Liver (tissue), 9 donors: ENCODE data around the gene VEGFA. TPM values are rescaled to one million over a fixed set of nuclear protein-coding genes. Genes with fewer than 3 reads are reported as not detected.

ENCODE experiments used
- DNase-seq: peaks from one replicate; pipeline ENCODE4 v3.0.0-alpha.2; 2017; ENCODE audit warnings: low spot score
- H3K27ac ChIP-seq, 2 donors: one replicate each; pipeline ENCODE4 v1.7.0; 2013; ENCODE audit warnings: inconsistent platforms in 2 of 2, low read length in 2 of 2, control low read depth in 1 of 2, low read depth in 1 of 2, mild to moderate bottlenecking in 1 of 2
- H3K27me3 ChIP-seq, 4 donors: one replicate each; pipeline versions ENCODE4 v1.6.1 to v1.7.0; 2013; ENCODE audit warnings: low read length in 3 of 4, inconsistent platforms in 1 of 4, mild to moderate bottlenecking in 1 of 4, moderate library complexity in 1 of 4; ENCODE audit not compliant: control insufficient read depth in 4 of 4, insufficient read depth in 4 of 4
- H3K36me3 ChIP-seq, 4 donors: one replicate each; pipeline versions ENCODE4 v1.6.1 to v1.7.0; 2013; ENCODE audit warnings: low read length in 3 of 4, mild to moderate bottlenecking in 3 of 4, low read depth in 1 of 4, moderate library complexity in 1 of 4; ENCODE audit not compliant: control insufficient read depth in 4 of 4, insufficient read depth in 3 of 4
- H3K4me1 ChIP-seq, 4 donors: one replicate each; pipeline versions ENCODE4 v1.6.1 to v1.7.0; 2013; ENCODE audit warnings: low read length in 3 of 4, mild to moderate bottlenecking in 3 of 4, moderate library complexity in 1 of 4; ENCODE audit not compliant: control insufficient read depth in 4 of 4, insufficient read depth in 4 of 4
- H3K4me3 ChIP-seq, 3 donors: one replicate each; pipeline versions ENCODE4 v1.6.1 to v1.7.0; 2013; ENCODE audit warnings: low read length in 3 of 3, control low read depth in 1 of 3, low read depth in 1 of 3, mild to moderate bottlenecking in 1 of 3
- H3K9ac ChIP-seq, 2 donors: one replicate each; pipeline ENCODE4 v1.7.0; 2013; ENCODE audit warnings: low read length in 2 of 2, mild to moderate bottlenecking in 2 of 2, moderate library complexity in 2 of 2, control low read depth in 1 of 2, low read depth in 1 of 2
- H3K9me3 ChIP-seq, 4 donors: one replicate each; pipeline versions ENCODE4 v1.6.1 to v1.7.0; 2013; ENCODE audit warnings: low read length in 3 of 4; ENCODE audit not compliant: control insufficient read depth in 4 of 4
- ATF3 ChIP-seq: IDR thresholded peaks from 2 replicates; pipeline ENCODE4 v1.6.1; 2016; ENCODE audit warnings: antibody characterized with exemption
- CTCF ChIP-seq: fragments of 150-350 bp; IDR thresholded peaks from 2 replicates; pipeline ENCODE4 v1.5.1; 2017; ENCODE audit warnings: improper control_type of control experiment, low read depth, low read length; ENCODE audit not compliant: missing input control
- EGR1 ChIP-seq, 2 donors: IDR thresholded peaks; 2 replicates each; pipeline ENCODE4 v1.6.1; 2016 to 2018; ENCODE audit warnings: antibody characterized with exemption in 2 of 2, low read depth in 2 of 2
- FOXA1 ChIP-seq: IDR thresholded peaks from 2 replicates; pipeline ENCODE4 v1.6.1; 2016; ENCODE audit warnings: antibody characterized with exemption
- FOXA2 ChIP-seq: IDR thresholded peaks from 2 replicates; pipeline ENCODE4 v1.6.1; 2016; ENCODE audit warnings: antibody characterized with exemption
- GABPA ChIP-seq, 2 donors: IDR thresholded peaks in 1 of 2; conservative IDR thresholded peaks in 1 of 2; 2 replicates each; pipeline ENCODE4 v1.6.1; 2016; ENCODE audit warnings: antibody characterized with exemption in 2 of 2, mild to moderate bottlenecking in 1 of 2, moderate library complexity in 1 of 2
- HNF4A ChIP-seq, 2 donors: conservative IDR thresholded peaks; 2 replicates each; pipeline ENCODE4 v1.6.1; 2016; ENCODE audit warnings: antibody characterized with exemption in 2 of 2, mild to moderate bottlenecking in 2 of 2
- HNF4G ChIP-seq: IDR thresholded peaks from 2 replicates; pipeline ENCODE4 v1.6.1; 2016; ENCODE audit warnings: antibody characterized with exemption
- JUND ChIP-seq, 2 donors: IDR thresholded peaks; 2 replicates each; pipeline ENCODE4 v1.6.1; 2016; ENCODE audit warnings: antibody characterized with exemption in 2 of 2
- MAX ChIP-seq: IDR thresholded peaks from 2 replicates; pipeline ENCODE4 v1.6.1; 2016; ENCODE audit warnings: antibody characterized with exemption
- NR2F2 ChIP-seq: IDR thresholded peaks from 2 replicates; pipeline ENCODE4 v1.6.1; 2016; ENCODE audit warnings: antibody characterized with exemption
- RAD21 ChIP-seq, 2 donors: IDR thresholded peaks; 2 replicates each; pipeline ENCODE4 v1.6.1; 2016; ENCODE audit warnings: antibody characterized with exemption in 2 of 2, mild to moderate bottlenecking in 2 of 2
- REST ChIP-seq: IDR thresholded peaks from 2 replicates; pipeline ENCODE4 v1.6.1; 2016; ENCODE audit warnings: antibody characterized with exemption, mild to moderate bottlenecking
- RXRA ChIP-seq, 2 donors: IDR thresholded peaks; 2 replicates each; pipeline ENCODE4 v1.6.1; 2017 to 2018; ENCODE audit warnings: antibody characterized with exemption in 2 of 2, mild to moderate bottlenecking in 1 of 2
- SP1 ChIP-seq: IDR thresholded peaks from 2 replicates; pipeline ENCODE4 v1.6.1; 2018; ENCODE audit warnings: antibody characterized with exemption, mild to moderate bottlenecking
- TAF1 ChIP-seq: conservative IDR thresholded peaks from 2 replicates; pipeline ENCODE4 v1.6.1; 2016; ENCODE audit warnings: antibody characterized with exemption, mild to moderate bottlenecking
- ZBTB33 ChIP-seq: IDR thresholded peaks from 2 replicates; pipeline ENCODE4 v1.6.1; 2016; ENCODE audit warnings: antibody characterized with exemption
- WGBS: extraction: QIAGEN DNeasy Blood & Tissue Kit; methylation state at CpG from one replicate; pipeline ENCODE4 v1.1.7; 2013; 5-methylcytosine and 5-hydroxymethylcytosine counted together
- polyA plus RNA-seq, 2 donors: library from polyadenylated mRNA; stranded (reverse) in 1 of 2; unstranded in 1 of 2; fragments of 200-250 nt in 1 of 2; fragments of >200 nt in 1 of 2; fragmentation: Nextera tagmentation in 1 of 2; extraction: Ambion mirVana in 1 of 2; gene quantifications; one replicate each; pipeline versions ENCODE4 v1.2.1 to v1.2.3, GENCODE V29; 2013 to 2015
- total RNA-seq, 2 donors: library from RNA; depleted of rRNA; stranded (reverse); fragments of >200 nt; gene quantifications; one replicate each; pipeline ENCODE4 v1.2.3, GENCODE V29; 2014
- donor health status: healthy.
- donor health status: healthy.
- donor health status: healthy.
- donor health status: healthy.
- donor health status: healthy.

Gene VEGFA
- total and polyA plus RNA-seq, 4 donors, result 14.7 to 160 (median 65.2) TPM

- Histone ChIP-seq H3K9me3 (no peaks in the 10 kb centered on the region), H3K9ac (no peak overlapping the region), H3K4me3 (no peak overlapping the region), H3K36me3 (no peaks in the 10 kb centered on the region), H3K4me1 (peaks cover 3 to 33% (median 29%) of the 10 kb centered on the region in 4 donors), H3K27me3 (no peaks in the 10 kb centered on the region), H3K27ac (no peak overlapping the region)
- no peak for DNase-seq
- WGBS, result 86% methylated on average over 10 of the region's 10 CpGs
- no peak for TF ChIP-seq SP1
- TF ChIP-seq TAF1, result no peak
- TF ChIP-seq REST, result no peak
- TF ChIP-seq ATF3, result no peak
- TF ChIP-seq MAX, result no peak
- TF ChIP-seq GABPA (IDR thresholded peaks at IDR 0.05 in 1 of 2, conservative IDR thresholded peaks at IDR 0.05 in 1 of 2), result no peak
- no peak for TF ChIP-seq JUND (IDR thresholded peaks at IDR 0.05)
- no peak for TF ChIP-seq FOXA2
- TF ChIP-seq HNF4A (conservative IDR thresholded peaks at IDR 0.05), result no peak
- no peak for TF ChIP-seq RAD21 (IDR thresholded peaks at IDR 0.05)
- no peak for TF ChIP-seq ZBTB33
- TF ChIP-seq NR2F2, result no peak
- TF ChIP-seq EGR1 (IDR thresholded peaks at IDR 0.05; ENCODE audit: low read depth in 2 of 2), result no peak
- no peak for TF ChIP-seq RXRA (IDR thresholded peaks at IDR 0.05)
- no peak for TF ChIP-seq HNF4G
Measured at GRCh38 chr6:43827898-43828297, 57.9 kb downstream of the VEGFA start.

GRCh38 chr6:43828711-43829110 is 58.7 kb downstream of the VEGFA start:
- H3K4me3 ChIP-seq, result no peak overlapping the region
- DNase-seq, result no peak
- no peaks in the 10 kb centered on the region for H3K36me3 ChIP-seq
- H3K9me3 ChIP-seq, result no peaks in the 10 kb centered on the region
- H3K27ac ChIP-seq, result no peak overlapping the region
- H3K27me3 ChIP-seq, result no peaks in the 10 kb centered on the region
- TF ChIP-seq FOXA1 (no peak), MAX (no peak), HNF4G (no peak), RXRA (IDR thresholded peaks at IDR 0.05) (no peak), ZBTB33 (no peak), TAF1 (no peak), CTCF (no peak), HNF4A (conservative IDR thresholded peaks at IDR 0.05) (no peak), RAD21 (IDR thresholded peaks at IDR 0.05) (no peak), EGR1 (IDR thresholded peaks at IDR 0.05; ENCODE audit: low read depth in 2 of 2) (no peak), REST (no peak)
- no peak overlapping the region for H3K9ac ChIP-seq
- 90% methylated on average over 4 of the region's 4 CpGs for WGBS
- peaks cover 1 to 25% (median 23%) of the 10 kb centered on the region in 4 donors for H3K4me1 ChIP-seq
